Measurements from ENCODE around the gene PPP6R3.

DNA sequence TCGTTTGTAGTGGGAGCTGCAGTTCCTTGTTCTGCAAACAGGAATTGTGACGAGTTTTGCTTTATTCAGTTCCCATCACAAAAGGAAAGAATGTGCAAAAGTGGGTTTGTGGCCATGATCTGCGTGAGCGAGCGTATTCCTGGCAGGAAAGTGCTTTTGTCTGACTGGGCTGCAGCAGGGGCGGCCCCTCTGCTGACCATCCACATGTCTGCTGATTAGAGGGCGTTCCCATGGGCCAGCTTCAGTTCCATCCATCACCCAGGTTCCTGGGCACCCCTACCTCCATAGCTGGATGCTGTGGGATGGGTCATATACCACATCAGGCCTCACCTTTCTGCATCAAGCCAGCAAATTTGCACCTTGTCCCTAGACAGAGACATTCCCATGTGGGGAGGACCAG lies 194.9 kb downstream of the PPP6R3 start:
- TF ChIP-seq, protein P1, sequence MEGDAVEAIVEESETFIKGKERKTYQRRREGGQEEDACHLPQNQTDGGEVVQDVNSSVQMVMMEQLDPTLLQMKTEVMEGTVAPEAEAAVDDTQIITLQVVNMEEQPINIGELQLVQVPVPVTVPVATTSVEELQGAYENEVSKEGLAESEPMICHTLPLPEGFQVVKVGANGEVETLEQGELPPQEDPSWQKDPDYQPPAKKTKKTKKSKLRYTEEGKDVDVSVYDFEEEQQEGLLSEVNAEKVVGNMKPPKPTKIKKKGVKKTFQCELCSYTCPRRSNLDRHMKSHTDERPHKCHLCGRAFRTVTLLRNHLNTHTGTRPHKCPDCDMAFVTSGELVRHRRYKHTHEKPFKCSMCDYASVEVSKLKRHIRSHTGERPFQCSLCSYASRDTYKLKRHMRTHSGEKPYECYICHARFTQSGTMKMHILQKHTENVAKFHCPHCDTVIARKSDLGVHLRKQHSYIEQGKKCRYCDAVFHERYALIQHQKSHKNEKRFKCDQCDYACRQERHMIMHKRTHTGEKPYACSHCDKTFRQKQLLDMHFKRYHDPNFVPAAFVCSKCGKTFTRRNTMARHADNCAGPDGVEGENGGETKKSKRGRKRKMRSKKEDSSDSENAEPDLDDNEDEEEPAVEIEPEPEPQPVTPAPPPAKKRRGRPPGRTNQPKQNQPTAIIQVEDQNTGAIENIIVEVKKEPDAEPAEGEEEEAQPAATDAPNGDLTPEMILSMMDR (optimal IDR thresholded peaks at IDR 0.05 in 1 of 3, IDR thresholded peaks at IDR 0.05 in 1 of 3, conservative IDR thresholded peaks at IDR 0.05 in 1 of 3; ENCODE audit: extremely low read depth in 1 of 3, insufficient read depth in 2 of 3, low read length in 3 of 3) = no peak
- TF ChIP-seq EZH2 (IDR thresholded peaks at IDR 0.05; ENCODE audit: low read length) = no peak
